Upper lobe of left lung (tissue), 6 donors: ENCODE data around the gene FGA. TPM values are rescaled to one million over a fixed set of nuclear protein-coding genes. Genes with fewer than 3 reads are reported as not detected.

ENCODE experiments used
- ATAC-seq, 2 donors: fragments of 200-7000 bp; cut with Tn5 transposase; one replicate each; pipeline ENCODE4 v1.9.1; 2022; ENCODE audit warnings: mild to moderate bottlenecking in 2 of 2, moderate library complexity in 2 of 2; ENCODE audit not compliant: low FRiP score in 2 of 2
- DNase-seq, 2 donors: peaks; one replicate each; pipeline ENCODE4 v3.0.0-alpha.2; 2019 to 2020
- H3K27ac ChIP-seq, 4 donors: fragments of 200-600 bp; sonication (generic); one replicate each; pipeline ENCODE4 v1.5.1; 2016 to 2019
- H3K27me3 ChIP-seq, 4 donors: fragments of 200-600 bp; sonication (generic); one replicate each; pipeline ENCODE4 v1.5.1; 2017 to 2019
- H3K36me3 ChIP-seq, 4 donors: fragments of 200-600 bp; sonication (generic); one replicate each; pipeline ENCODE4 v1.5.1; 2016 to 2019
- H3K4me1 ChIP-seq, 4 donors: fragments of 200-600 bp; sonication (generic); one replicate each; pipeline ENCODE4 v1.5.1; 2018 to 2019
- H3K4me3 ChIP-seq, 4 donors: fragments of 200-600 bp; sonication (generic); one replicate each; pipeline ENCODE4 v1.5.1; 2017 to 2019; ENCODE audit warnings: mild to moderate bottlenecking in 2 of 4, moderate library complexity in 1 of 4
- H3K9me3 ChIP-seq, 4 donors: fragments of 200-600 bp; sonication (generic); one replicate each; pipeline ENCODE4 v1.5.1; 2018 to 2019
- EP300 ChIP-seq, 4 donors: sonication (generic); formaldehyde crosslinking; IDR thresholded peaks; one replicate each; pipeline ENCODE4 v1.5.1; 2017; ENCODE audit warnings: antibody characterized with exemption in 4 of 4, control low read depth in 2 of 4
- POLR2A ChIP-seq, 4 donors: fragments of 450-650 bp; IDR thresholded peaks; one replicate each; pipeline ENCODE4 v1.5.1; 2016 to 2017; ENCODE audit warnings: antibody characterized with exemption in 4 of 4, mild to moderate bottlenecking in 2 of 4
- POLR2AphosphoS5 ChIP-seq, 2 donors: sonication (generic); formaldehyde crosslinking; IDR thresholded peaks; one replicate each; pipeline ENCODE4 v1.5.1; 2017; ENCODE audit warnings: antibody characterized with exemption in 2 of 2
- WGBS, 2 donors: methylation state at CpG; one replicate each; pipeline ENCODE4 v1.1.5; 2017 to 2018; 5-methylcytosine and 5-hydroxymethylcytosine counted together
- total RNA-seq, 6 donors: library from RNA; depleted of rRNA in 4 of 6; stranded (reverse); fragments of >200 nt in 4 of 6; gene quantifications; one replicate each; pipeline versions ENCODE4 v1.1.0 to v1.2.1, GENCODE V29; 2016 to 2021
- TF ChIP-seq, protein P1 (sequence below), 6 experiments: fragments of 450-650 bp in 4 of 6; fragments of 200-600 bp in 2 of 6; sonication (generic) in 2 of 6; IDR thresholded peaks; one replicate each; pipeline ENCODE4 v1.5.1; 2016 to 2019; ENCODE audit warnings: antibody characterized with exemption in 6 of 6
- donor health status: DM: no; HTN: no; CAD: no; lungs with moderate emphysema.
- donor health status: DM: no; HTN: yes; CAD: no; lungs with severe emphysema.

The FGA gene
- total RNA-seq, 6 donors from 2014 or later: 1.0 to 30.7 (median 3.6) TPM

GRCh38 chr4:154579927-154580326 is 10.6 kb downstream of the FGA start:
- no peaks in the 10 kb centered on the region for H3K36me3 ChIP-seq
- H3K27me3 ChIP-seq: no peaks in the 10 kb centered on the region
- no peak overlapping the region for H3K4me3 ChIP-seq
- H3K4me1 ChIP-seq: no peaks in the 10 kb centered on the region
- TF ChIP-seq EP300 (IDR thresholded peaks at IDR 0.05) (no peak), POLR2AphosphoS5 (IDR thresholded peaks at IDR 0.05) (no peak), POLR2A (IDR thresholded peaks at IDR 0.05) (no peak)
- TF ChIP-seq, protein P1, sequence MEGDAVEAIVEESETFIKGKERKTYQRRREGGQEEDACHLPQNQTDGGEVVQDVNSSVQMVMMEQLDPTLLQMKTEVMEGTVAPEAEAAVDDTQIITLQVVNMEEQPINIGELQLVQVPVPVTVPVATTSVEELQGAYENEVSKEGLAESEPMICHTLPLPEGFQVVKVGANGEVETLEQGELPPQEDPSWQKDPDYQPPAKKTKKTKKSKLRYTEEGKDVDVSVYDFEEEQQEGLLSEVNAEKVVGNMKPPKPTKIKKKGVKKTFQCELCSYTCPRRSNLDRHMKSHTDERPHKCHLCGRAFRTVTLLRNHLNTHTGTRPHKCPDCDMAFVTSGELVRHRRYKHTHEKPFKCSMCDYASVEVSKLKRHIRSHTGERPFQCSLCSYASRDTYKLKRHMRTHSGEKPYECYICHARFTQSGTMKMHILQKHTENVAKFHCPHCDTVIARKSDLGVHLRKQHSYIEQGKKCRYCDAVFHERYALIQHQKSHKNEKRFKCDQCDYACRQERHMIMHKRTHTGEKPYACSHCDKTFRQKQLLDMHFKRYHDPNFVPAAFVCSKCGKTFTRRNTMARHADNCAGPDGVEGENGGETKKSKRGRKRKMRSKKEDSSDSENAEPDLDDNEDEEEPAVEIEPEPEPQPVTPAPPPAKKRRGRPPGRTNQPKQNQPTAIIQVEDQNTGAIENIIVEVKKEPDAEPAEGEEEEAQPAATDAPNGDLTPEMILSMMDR (IDR thresholded peaks at IDR 0.05): no peak
- ATAC-seq (no peak), DNase-seq (no peak)
- no peak overlapping the region for H3K27ac ChIP-seq
- H3K9me3 ChIP-seq: no peaks in the 10 kb centered on the region

- ATAC-seq (no peak), DNase-seq (no peak)
- TF ChIP-seq, protein P1 (IDR thresholded peaks at IDR 0.05): no peak
- no peak for TF ChIP-seq POLR2A (IDR thresholded peaks at IDR 0.05)
- TF ChIP-seq EP300 (IDR thresholded peaks at IDR 0.05): no peak
- TF ChIP-seq POLR2AphosphoS5 (IDR thresholded peaks at IDR 0.05): no peak
- WGBS, 2 donors: 52 to 75% methylated on average over 1 of the region's 1 CpG
- Histone ChIP-seq H3K4me1 (no peaks in the 10 kb centered on the region), H3K36me3 (no peaks in the 10 kb centered on the region), H3K9me3 (no peaks in the 10 kb centered on the region), H3K27ac (no peak overlapping the region), H3K27me3 (no peaks in the 10 kb centered on the region), H3K4me3 (no peak overlapping the region)
Measured at GRCh38 chr4:154578919-154579318, 11.6 kb downstream of the FGA start.

DNA sequence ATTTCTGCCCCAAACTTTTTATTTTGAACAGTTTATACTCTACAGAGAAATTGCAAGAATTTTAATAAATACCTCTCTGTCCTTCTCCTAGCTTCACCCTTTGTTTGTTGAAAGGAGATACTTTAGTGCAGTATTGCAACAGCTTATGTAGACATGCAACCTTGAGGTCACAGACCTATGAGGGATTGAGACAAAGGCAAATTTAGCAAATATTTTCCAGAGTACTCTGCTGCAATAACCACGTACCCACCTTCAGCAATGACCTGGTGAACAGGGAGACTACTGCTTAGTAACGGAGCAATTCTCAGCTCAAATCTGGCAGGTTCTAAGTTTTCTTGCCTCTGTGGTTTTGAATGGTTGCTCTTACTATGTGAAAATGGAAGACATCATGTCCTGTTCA is 13.2 kb downstream of the FGA start:
- no peak overlapping the region for H3K4me3 ChIP-seq
- no peaks in the 10 kb centered on the region for H3K27me3 ChIP-seq
- H3K27ac ChIP-seq: no peak overlapping the region
- 83 to 89% methylated on average over 2 of the region's 2 CpGs for WGBS, 2 donors
- no peak for DNase-seq
- no peaks in the 10 kb centered on the region for H3K9me3 ChIP-seq
- no peaks in the 10 kb centered on the region for H3K4me1 ChIP-seq
- TF ChIP-seq POLR2A (IDR thresholded peaks at IDR 0.05) (no peak), POLR2AphosphoS5 (IDR thresholded peaks at IDR 0.05) (no peak), EP300 (IDR thresholded peaks at IDR 0.05) (no peak)
- TF ChIP-seq, protein P1 (IDR thresholded peaks at IDR 0.05): no peak
- ATAC-seq: no peak
- H3K36me3 ChIP-seq: no peaks in the 10 kb centered on the region

DNA sequence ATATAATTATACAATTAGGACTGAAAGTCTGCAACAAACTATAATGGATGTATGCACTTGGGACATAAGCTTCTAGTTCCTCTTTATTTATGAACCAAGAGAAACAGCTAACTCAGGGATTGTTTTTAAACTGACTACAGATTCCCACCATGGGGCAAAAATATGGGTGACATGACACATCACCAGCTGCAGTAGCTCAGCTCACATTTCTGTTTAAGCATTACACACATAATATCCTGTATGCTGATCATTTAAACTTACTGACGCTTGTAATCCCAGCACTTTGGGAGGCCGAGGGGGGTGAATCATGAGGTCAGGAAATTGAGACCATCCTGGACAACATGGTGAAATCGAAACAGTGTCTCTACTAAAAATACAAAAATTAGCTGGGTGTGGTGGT is 16.2 kb downstream of the FGA start:
- no peaks in the 10 kb centered on the region for H3K36me3 ChIP-seq
- H3K27me3 ChIP-seq: no peaks in the 10 kb centered on the region
- WGBS, 2 donors: 48 to 72% methylated on average over 3 of the region's 3 CpGs
- H3K4me1 ChIP-seq: no peaks in the 10 kb centered on the region
- ATAC-seq (no peak), DNase-seq (no peak)
- TF ChIP-seq EP300 (IDR thresholded peaks at IDR 0.05) (no peak), POLR2AphosphoS5 (IDR thresholded peaks at IDR 0.05) (no peak), POLR2A (IDR thresholded peaks at IDR 0.05) (no peak)
- TF ChIP-seq, protein P1 (IDR thresholded peaks at IDR 0.05): no peak
- no peak overlapping the region for H3K4me3 ChIP-seq
- H3K9me3 ChIP-seq: no peaks in the 10 kb centered on the region
- H3K27ac ChIP-seq: no peak overlapping the region

DNA sequence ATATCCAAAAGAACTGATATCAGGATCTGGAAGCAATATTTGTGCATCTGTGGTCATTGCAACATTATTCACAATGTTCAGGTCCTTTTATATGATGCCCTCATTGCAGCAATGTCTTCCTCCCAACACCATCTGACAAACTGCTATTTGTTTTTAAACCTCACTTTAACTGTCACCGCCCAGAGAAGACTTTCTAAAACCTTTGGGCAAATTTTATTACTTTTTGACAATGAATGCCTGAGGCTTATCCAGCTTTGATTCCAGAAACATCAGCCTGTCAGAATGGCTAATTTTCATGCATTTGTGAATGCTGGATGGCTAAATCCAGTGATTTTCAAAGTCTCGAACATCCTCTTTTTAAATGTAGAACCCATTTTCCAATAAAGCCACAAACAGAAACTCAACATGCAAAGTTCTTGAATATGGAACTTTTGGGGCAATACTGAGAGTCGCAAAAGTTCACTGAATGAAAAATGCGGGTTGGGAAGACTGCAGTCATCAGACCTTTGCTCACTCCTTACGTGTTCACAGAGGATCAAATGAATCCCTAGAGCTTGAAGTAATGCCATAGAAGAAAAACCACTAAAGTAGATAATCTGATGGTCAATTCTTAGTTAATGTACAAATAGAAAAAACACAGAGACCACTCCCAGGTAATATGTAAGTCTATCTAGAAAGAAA is 17.2 kb downstream of the FGA start:
- H3K4me3 ChIP-seq: no peak overlapping the region
- DNase-seq (no peak), ATAC-seq (no peak)
- no peaks in the 10 kb centered on the region for H3K27me3 ChIP-seq
- no peaks in the 10 kb centered on the region for H3K36me3 ChIP-seq
- no peak for TF ChIP-seq POLR2AphosphoS5 (IDR thresholded peaks at IDR 0.05)
- TF ChIP-seq EP300 (IDR thresholded peaks at IDR 0.05): no peak
- no peak for TF ChIP-seq POLR2A (IDR thresholded peaks at IDR 0.05)
- TF ChIP-seq, protein P1 (IDR thresholded peaks at IDR 0.05): no peak
- H3K9me3 ChIP-seq: no peaks in the 10 kb centered on the region
- 84 to 92% methylated on average over 5 of the region's 5 CpGs for WGBS, 2 donors
- no peaks in the 10 kb centered on the region for H3K4me1 ChIP-seq
- no peak overlapping the region for H3K27ac ChIP-seq
